Naive B cell (primary cell): Measurements from ENCODE around the gene PLK3. TPM values are rescaled to one million over a fixed set of nuclear protein-coding genes. Genes with fewer than 3 reads are reported as not detected.
"Not testable (repeated sequence)": the region's sequence is repeated elsewhere in the genome, so short reads cannot be mapped to it uniquely, and the experiment has no call there.

Source experiments
- ATAC-seq, 2 donors: fragments of 150-1000 bp; cut with Tn5 transposase; 2 replicates each; pipeline ENCODE4 v1.10.0; 2021; ENCODE audit warnings: low read depth in 2 of 2, mild to moderate bottlenecking in 2 of 2, moderate library complexity in 2 of 2
- DNase-seq: peaks from one replicate; pipeline ENCODE4 v3.0.0; 2022
- H3K27ac Mint-ChIP-seq, 6 donors: one replicate each; pipeline ENCODE4 v1.8.0; 2020 to 2022; ENCODE audit warnings: mild to moderate bottlenecking in 6 of 6, mixed read lengths in 6 of 6, moderate library complexity in 5 of 6, inconsistent platforms in 2 of 6
- H3K27me3 Mint-ChIP-seq, 3 donors: one replicate each; pipeline ENCODE4 v1.8.0; 2021 to 2022; ENCODE audit warnings: mixed read lengths in 3 of 3, mild to moderate bottlenecking in 1 of 3
- H3K36me3 Mint-ChIP-seq, 2 donors: one replicate each; pipeline ENCODE4 v1.8.0; 2020 to 2022; ENCODE audit warnings: mixed read lengths in 2 of 2, inconsistent platforms in 1 of 2, mild to moderate bottlenecking in 1 of 2
- H3K4me1 Mint-ChIP-seq, 3 donors: one replicate each; pipeline ENCODE4 v1.8.0; 2020 to 2022; ENCODE audit warnings: mixed read lengths in 3 of 3, inconsistent platforms in 1 of 3, mild to moderate bottlenecking in 1 of 3, moderate library complexity in 1 of 3
- H3K4me3 Mint-ChIP-seq, 8 donors: one replicate each; pipeline ENCODE4 v1.8.0; 2020 to 2022; ENCODE audit warnings: mild to moderate bottlenecking in 8 of 8, mixed read lengths in 8 of 8, moderate library complexity in 8 of 8, inconsistent platforms in 2 of 8
- H3K9me3 Mint-ChIP-seq, 7 donors: one replicate each; pipeline ENCODE4 v1.8.0; 2020 to 2022; ENCODE audit warnings: mixed read lengths in 7 of 7, mild to moderate bottlenecking in 5 of 7, inconsistent platforms in 2 of 7, moderate library complexity in 1 of 7
- polyA plus RNA-seq, 6 donors: library from polyadenylated mRNA; unstranded; fragments of 300-500 nt; fragmentation: Illumina TruSeq; gene quantifications; one replicate each; pipeline ENCODE4 v1.2.3, GENCODE V29; 2021; ENCODE audit warnings: low read depth in 6 of 6

Gene PLK3
- polyA plus RNA-seq, 6 donors from 2014 or later: 2.6 to 9.2 (median 5.0) TPM

DNA sequence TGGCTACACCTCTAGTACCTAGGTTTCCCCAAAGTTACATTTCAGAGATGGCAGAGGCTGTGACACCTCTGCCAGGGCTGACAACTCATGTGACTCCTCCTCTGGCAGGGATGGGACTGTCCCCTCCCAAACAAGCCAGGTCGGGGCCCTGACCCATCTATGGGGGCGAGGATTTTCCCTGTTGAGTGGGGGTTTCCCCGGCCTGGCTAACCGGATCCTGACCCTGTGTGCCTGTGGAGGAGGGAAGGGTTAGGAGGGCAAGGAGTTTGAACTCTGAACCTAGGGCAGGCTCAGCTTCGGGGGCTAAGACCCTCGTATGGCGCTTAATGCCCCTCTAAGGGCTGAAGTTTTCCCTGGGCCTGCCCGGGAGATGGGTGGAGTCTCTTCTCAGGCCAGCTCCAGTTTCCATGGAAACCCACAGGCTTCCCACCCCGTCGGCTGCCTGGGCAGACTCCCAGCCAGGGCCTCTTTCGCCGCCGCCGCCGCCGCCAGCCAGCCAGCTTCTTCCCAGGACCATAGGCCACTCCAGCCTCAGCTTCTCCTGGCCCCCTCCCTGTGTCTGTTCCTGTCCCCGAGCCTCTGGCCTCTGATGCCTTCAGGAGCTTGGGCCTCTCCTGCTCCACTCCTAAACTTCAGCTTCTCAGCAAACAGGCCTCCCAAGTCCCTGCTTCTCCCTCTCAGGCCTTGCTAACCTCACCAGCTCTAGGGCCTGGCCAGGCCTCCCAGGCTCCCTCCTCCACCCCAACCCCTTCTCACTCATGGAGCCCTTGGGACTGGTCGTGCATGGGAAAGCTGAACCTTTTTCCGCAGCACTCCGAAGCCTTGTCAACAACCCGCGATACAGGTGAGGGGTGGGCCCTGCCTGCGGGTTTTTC, 8.1 kb downstream of the PLK3 start, which contains the start of gene BTBD19:
Gene BTBD19 (plus strand): TSS at position 461 of the 875 bp plus-strand sequence. CDS start 298 bp downstream, at position 759.
- Mint-ChIP-seq H3K4me1 (peaks cover 44 to 62% (median 59%) of the 10 kb centered on the region in 3 donors), H3K9me3 (no peaks in the 10 kb centered on the region), H3K36me3 (peaks cover 0 to 3% of the 10 kb centered on the region in 2 donors), H3K27ac (peak within 1 kb of the TSS; percentile 96 to 99 (median 98)), H3K27me3 (no peaks in the 10 kb centered on the region), H3K4me3 (peak within 1 kb of the TSS; percentile 59 to 83 (median 78))
- ATAC-seq (peak; percentile 36 to 38), DNase-seq (no peak)

DNA sequence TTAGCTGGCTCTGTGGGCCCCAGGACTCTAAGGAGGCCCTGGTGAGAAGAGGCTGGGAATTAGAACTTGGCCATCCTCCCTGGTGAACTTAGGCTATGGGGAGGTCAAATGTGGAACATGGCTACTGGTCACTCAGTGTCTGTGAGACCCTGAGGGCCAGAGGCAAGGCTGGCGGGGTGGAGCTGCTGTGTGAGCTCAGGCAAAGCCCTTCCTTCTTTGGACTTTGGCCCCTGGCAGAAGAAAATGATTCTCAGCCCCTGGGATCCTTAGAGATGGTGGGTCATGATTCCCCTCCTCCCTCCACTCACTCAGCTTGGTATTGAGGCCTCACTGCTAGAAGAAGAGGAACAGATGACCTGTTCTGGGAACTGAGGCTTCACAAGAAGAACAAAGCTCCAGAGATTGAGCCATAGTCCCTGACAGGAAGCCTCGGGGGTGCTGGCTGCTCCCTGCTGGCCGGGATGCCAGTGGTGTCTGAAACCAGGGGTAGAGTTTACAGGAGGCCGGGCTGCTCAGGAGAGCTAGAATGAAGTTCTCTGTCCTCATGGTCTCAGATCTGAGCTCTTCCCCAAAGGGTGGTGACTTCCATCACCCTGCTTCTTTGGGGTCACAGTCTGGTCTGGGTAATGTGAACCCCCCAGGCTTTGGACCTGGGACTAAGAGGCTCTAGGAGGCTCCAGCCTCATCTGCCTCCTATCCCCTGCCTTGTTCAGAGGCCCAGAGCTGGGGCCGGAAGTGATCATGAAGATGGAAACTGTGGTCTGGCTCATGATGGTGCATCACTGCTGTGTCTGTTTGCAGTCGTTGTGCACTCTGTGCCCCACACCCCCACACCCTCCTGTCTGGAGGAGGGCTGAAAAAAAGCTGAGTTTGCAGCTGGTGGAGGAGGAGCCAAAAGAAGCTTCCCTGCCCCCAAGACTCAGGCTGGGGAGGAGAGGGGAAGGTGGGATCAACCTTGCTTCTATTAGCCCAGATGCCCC, 9.1 kb downstream of the PLK3 start:
- H3K27ac Mint-ChIP-seq: peak overlapping the region; percentile 96 to 99 (median 98)
- ATAC-seq: peak; percentile 41 to 45
- peak; percentile 62 for DNase-seq
- no peaks in the 10 kb centered on the region for H3K9me3 Mint-ChIP-seq
- peak overlapping the region; percentile 51 to 83 (median 72) for H3K4me3 Mint-ChIP-seq
- peaks cover 47 to 65% (median 64%) of the 10 kb centered on the region in 3 donors for H3K4me1 Mint-ChIP-seq
- H3K27me3 Mint-ChIP-seq: no peaks in the 10 kb centered on the region
- no peaks in the 10 kb centered on the region for H3K36me3 Mint-ChIP-seq

DNA sequence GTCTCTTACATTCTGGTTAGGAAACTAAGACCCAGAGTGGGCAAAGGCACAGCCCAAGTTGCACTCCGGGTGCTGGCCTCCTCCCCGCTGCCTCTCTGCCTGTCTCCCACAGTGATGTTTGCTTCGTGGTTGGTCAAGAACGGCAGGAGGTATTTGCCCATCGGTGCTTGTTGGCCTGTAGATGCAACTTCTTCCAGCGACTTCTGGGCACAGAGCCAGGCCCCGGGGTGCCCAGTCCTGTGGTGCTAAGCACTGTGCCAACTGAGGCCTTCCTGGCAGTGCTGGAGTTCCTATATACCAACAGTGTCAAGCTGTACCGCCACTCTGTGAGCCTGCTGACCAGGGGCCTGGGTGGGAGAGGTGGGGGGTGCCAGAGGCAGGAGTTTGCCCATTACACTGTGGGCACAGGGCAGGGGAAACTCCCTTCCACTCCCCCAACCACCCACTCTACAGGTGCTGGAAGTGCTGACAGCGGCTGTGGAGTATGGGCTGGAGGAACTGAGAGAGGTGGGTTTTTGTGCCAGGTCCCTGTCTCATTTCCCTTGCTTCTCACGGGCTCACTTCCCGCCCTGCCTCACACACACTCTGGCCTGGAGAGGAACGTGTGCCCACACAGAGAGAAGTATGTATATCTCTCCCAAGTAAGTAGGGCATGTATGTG, 10.1 kb downstream of the PLK3 start:
- H3K4me3 Mint-ChIP-seq: peak overlapping the region in 6 of 8 donors; percentile 11 to 83 (median 76)
- no peaks in the 10 kb centered on the region for H3K9me3 Mint-ChIP-seq
- H3K36me3 Mint-ChIP-seq: no peaks in the 10 kb centered on the region
- H3K27ac Mint-ChIP-seq: peak overlapping the region; percentile 51 to 99 (median 98)
- H3K4me1 Mint-ChIP-seq: peaks cover 54 to 73% (median 72%) of the 10 kb centered on the region in 3 donors
- DNase-seq (peak; percentile 44), ATAC-seq (peak; percentile 20 to 21)
- H3K27me3 Mint-ChIP-seq: no peaks in the 10 kb centered on the region

DNA sequence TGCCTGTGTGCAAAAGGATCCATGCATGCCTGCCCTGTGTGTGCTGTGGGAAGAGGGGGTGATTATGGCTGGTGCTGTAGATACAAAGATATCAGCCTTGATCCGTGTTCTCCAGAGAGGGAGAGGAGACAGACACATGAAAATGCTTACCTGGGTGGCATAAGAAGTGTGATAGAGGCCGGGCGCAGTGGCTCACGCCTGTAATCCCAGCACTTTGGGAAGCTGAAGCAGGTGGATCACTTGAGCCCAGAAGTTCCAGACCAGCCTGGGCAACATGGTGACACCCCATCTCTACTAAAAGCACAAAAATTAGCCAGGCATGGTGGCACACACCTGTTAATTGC, 10.6 kb downstream of the PLK3 start:
- peak overlapping the region in 2 of 6 donors; percentile 80 to 99 for H3K27ac Mint-ChIP-seq
- not testable (repeated sequence) for ATAC-seq, DNase-seq, H3K36me3 Mint-ChIP-seq, H3K9me3 Mint-ChIP-seq, H3K27me3 Mint-ChIP-seq
- H3K4me3 Mint-ChIP-seq: peak overlapping the region in 5 of 8 donors; percentile 11 to 89 (median 71)
- H3K4me1 Mint-ChIP-seq: peaks cover 56 to 76% (median 74%) of the 10 kb centered on the region in 3 donors

DNA sequence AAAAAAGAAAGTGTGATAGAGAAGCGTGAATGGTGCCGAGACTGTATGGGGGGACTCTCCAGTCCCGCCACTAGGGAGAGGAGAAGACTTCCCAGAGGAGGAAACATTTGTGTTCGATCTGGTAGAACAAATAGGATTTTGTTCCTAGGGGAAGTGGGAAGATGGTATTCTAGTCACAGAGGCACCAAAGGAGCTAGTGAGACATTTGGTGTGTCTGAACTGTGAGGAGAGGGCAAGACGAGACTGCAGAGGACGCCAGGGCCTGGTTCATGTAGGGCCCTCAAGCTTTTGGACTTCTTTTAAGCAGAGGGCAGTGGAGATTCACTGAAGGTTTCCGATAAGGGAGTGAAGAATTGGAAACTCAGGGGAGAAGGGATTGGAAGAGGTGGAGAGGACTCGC, 11.1 kb downstream of the PLK3 start:
- H3K27me3 Mint-ChIP-seq: no peaks in the 10 kb centered on the region
- peaks cover 56 to 76% (median 74%) of the 10 kb centered on the region in 3 donors for H3K4me1 Mint-ChIP-seq
- H3K9me3 Mint-ChIP-seq: no peaks in the 10 kb centered on the region
- ATAC-seq (no peak), DNase-seq (no peak)
- H3K27ac Mint-ChIP-seq: peak overlapping the region in 4 of 6 donors; percentile 38 to 99 (median 78)
- H3K36me3 Mint-ChIP-seq: no peaks in the 10 kb centered on the region
- peak overlapping the region in 6 of 8 donors; percentile 5 to 89 (median 44) for H3K4me3 Mint-ChIP-seq

DNA sequence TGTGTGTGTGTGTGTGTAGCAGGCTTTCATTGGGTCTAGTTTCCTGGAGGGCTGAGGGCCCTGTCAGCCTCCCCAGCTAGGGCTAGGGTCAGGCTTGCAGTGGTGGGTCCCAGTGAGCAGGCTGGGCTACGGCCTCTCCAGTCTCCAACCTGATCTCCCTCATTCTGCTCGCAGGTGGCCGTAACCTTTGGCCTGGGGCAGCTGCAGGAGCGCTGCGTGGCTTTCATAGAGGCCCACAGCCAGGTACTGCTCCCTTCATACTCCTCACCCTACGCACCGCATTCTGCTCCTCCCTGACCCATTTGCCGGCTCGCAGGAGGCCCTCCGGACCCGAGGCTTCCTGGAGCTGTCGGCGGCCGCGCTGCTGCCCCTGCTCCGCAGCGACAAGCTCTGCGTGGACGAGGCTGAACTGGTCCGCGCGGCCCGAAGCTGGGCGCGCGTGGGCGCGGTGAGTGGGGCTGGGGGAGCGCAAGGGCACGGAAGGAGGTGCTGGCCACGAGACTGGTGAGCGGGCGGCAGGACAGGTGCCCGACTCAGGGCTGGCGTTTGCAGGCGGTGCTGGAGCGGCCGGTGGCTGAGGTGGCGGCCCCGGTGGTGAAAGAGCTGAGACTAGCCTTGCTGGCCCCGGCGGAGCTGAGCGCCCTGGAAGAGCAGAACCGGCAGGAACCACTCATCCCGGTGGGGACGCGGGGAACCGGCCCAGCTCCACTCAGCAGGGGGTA, 12.8 kb downstream of the PLK3 start:
- H3K27me3 Mint-ChIP-seq: no peaks in the 10 kb centered on the region
- no peak for DNase-seq
- no peak for ATAC-seq
- H3K4me3 Mint-ChIP-seq: peak overlapping the region; percentile 15 to 95 (median 82)
- peaks cover 50 to 66% (median 65%) of the 10 kb centered on the region in 3 donors for H3K4me1 Mint-ChIP-seq
- H3K27ac Mint-ChIP-seq: peak overlapping the region in 3 of 6 donors; percentile 54 to 99 (median 54)
- no peaks in the 10 kb centered on the region for H3K36me3 Mint-ChIP-seq
- no peaks in the 10 kb centered on the region for H3K9me3 Mint-ChIP-seq

DNA sequence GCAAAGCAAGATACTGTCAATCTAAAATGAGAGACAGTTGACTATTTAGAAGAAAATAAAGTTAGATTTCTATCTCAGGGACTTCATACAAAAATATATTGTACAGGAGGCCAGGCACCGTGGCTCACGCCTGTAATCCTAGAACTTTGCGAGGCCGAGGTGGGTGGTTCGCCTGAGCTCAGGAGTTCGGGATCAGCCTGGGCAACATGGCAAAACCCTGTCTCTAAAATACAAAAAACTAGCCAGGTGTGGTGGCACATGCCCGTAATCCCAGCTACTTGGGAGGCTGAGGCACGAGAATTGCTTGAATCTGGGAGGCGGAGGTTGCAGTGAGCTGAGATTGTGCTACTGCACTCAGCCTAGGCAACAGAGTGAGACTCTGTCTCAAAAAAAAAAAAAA, 15.7 kb downstream of the PLK3 start:
- peaks cover 50 to 62% (median 59%) of the 10 kb centered on the region in 3 donors for H3K4me1 Mint-ChIP-seq
- H3K36me3 Mint-ChIP-seq, DNase-seq, H3K27me3 Mint-ChIP-seq, ATAC-seq, H3K9me3 Mint-ChIP-seq: not testable (repeated sequence)
- H3K4me3 Mint-ChIP-seq: peak overlapping the region in 2 of 8 donors; percentile 20 to 91
- H3K27ac Mint-ChIP-seq: peak overlapping the region in 1 of 6 donors; percentile 92

DNA sequence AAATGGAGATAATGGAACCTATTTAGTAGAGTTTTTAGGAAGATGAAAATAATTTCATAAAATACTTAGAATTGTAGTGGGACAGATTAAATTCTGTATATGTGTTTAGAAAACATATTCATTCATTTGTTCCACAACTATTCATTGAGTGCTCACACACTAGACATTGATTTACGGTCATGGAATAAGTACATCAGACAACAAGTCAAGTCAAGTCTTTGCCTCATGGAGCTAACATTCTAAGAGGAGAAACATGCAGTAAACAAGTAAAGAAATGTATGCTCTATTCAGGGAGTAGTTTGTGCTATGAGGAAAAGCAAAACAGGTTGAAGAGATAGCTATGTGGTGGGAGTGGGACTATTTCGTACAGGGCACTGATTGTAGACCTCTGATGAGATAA, 17.1 kb downstream of the PLK3 start:
- H3K4me1 Mint-ChIP-seq: peaks cover 40 to 50% (median 49%) of the 10 kb centered on the region in 3 donors
- H3K36me3 Mint-ChIP-seq: no peaks in the 10 kb centered on the region
- peak overlapping the region in 2 of 6 donors; percentile 4 to 100 for H3K27ac Mint-ChIP-seq
- no peak for ATAC-seq
- DNase-seq: no peak
- H3K9me3 Mint-ChIP-seq: no peaks in the 10 kb centered on the region
- H3K27me3 Mint-ChIP-seq: no peaks in the 10 kb centered on the region
- H3K4me3 Mint-ChIP-seq: peak overlapping the region in 6 of 8 donors; percentile 17 to 84 (median 53)

DNA sequence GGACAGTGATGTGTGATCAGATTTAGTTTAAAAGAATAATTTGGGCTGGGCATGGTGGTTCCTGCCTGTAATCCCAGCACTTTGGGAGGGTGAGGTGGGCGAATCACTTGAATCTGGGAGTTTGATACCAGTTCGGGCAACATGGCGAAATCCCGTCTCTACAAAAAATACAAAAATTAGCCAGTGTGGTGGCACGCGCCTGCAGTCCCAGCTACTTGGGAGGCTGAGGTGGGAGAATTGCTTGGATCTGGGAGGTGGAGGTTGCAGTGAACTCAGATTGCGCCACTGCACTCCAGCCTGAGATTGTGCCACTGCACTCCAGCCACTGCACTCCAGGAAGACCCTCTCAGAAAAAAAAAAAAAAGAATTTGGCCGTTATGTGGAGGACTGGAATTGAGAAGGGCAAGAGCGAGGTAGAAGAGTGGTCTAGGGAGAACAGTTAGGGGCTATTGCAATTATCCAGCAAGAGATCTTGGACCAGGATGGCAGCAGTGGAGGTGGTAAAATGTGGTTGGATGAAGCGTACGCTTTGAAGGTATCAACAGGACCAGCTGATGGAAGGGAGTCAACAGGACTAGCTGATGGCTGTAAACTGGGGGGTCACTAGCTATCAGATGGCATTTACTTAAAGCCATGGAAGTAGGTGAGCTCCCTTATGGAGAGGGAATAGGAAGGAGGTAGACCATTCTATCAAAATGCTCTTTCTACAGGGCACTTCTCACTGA, 17.8 kb downstream of the PLK3 start:
- Mint-ChIP-seq H3K27me3 (no peaks in the 10 kb centered on the region), H3K9me3 (no peaks in the 10 kb centered on the region), H3K4me1 (peaks cover 40 to 49% (median 45%) of the 10 kb centered on the region in 3 donors), H3K36me3 (no peaks in the 10 kb centered on the region), H3K4me3 (peak overlapping the region; percentile 26 to 84 (median 62)), H3K27ac (peak overlapping the region in 4 of 6 donors; percentile 13 to 100 (median 48))
- DNase-seq (no peak), ATAC-seq (no peak)

DNA sequence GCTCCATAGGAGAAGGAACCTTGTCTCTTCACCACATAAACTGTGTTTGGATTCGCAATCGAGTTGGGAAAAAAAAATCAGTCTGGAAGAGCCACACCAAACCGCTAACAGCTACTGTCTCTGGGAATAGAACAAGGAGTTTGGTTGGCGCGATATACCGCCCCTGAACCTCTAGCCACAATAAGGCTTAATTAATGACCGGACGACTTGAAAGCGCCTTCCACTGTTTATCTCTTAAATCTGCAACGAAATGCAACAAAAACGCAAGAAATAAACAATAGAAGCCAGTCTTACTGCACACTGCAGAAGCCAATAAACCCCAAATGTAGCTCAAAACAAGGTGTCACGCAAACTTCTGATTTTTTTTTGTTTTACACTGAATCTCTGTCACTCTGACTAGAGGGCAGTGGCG, 19.0 kb downstream of the PLK3 start:
- H3K27me3 Mint-ChIP-seq: no peaks in the 10 kb centered on the region
- no peaks in the 10 kb centered on the region for H3K9me3 Mint-ChIP-seq
- peak overlapping the region; percentile 84 to 96 (median 93) for H3K4me3 Mint-ChIP-seq
- DNase-seq: no peak
- no peak for ATAC-seq
- peak overlapping the region; percentile 100 for H3K27ac Mint-ChIP-seq
- peaks cover 36 to 41% (median 41%) of the 10 kb centered on the region in 3 donors for H3K4me1 Mint-ChIP-seq
- no peaks in the 10 kb centered on the region for H3K36me3 Mint-ChIP-seq

DNA sequence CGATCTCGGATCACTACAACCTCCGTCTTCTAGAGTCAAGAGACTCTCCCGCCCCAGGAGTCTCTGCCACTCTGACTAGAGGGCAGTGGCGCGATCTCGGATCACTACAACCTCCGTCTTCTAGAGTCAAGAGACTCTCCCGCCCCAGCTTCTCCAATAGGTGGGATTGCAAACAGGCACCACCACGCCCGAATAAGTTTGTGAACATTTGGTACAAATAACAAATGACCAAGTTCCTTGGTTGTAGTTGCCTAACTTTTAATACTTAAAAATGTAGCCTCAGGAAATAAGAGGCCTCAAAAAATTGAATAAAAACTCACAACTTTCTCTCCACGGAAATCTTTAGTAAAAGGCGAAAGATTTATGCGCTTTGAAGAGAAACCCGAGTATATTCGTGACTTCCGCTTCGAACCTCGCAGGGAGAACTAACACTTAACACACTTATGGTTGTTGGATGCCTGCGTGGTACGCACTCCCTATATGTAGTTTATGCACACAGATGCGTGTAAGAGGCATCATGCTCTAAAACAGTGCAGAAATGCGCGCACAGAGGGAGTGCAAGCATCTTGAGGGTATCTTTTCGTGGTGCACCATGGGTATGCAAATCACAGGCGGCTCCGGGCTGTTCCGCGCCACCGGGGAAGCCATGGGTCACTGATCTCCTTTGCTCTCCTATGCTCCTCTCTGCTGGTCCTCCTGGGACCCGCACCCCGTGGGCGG, 19.6 kb downstream of the PLK3 start:
- H3K27ac Mint-ChIP-seq: peak overlapping the region; percentile 100
- ATAC-seq: peak; percentile 82 to 85
- peak overlapping the region; percentile 84 to 96 (median 93) for H3K4me3 Mint-ChIP-seq
- no peaks in the 10 kb centered on the region for H3K9me3 Mint-ChIP-seq
- H3K36me3 Mint-ChIP-seq: no peaks in the 10 kb centered on the region
- peak; percentile 88 for DNase-seq
- peaks cover 34 to 39% (median 36%) of the 10 kb centered on the region in 3 donors for H3K4me1 Mint-ChIP-seq
- peaks cover 0 to under 1% (median 0%) of the 10 kb centered on the region in 3 donors for H3K27me3 Mint-ChIP-seq
